ENCODE results near the gene CLEC4F.

CLEC4F gene

GRCh38 chr2:70789304-70790135 is 30.9 kb downstream of the CLEC4F start:
- peak; percentile 58 for TF ChIP-seq CTCF (IDR thresholded peaks at IDR 0.05; ENCODE audit: low read depth, low read length)
- no peak for DNase-seq (ENCODE audit: extremely low read depth, low read depth)

- TF ChIP-seq CTCF (IDR thresholded peaks at IDR 0.05; ENCODE audit: low read depth, low read length), result peak; percentile 24
- DNase-seq (ENCODE audit: extremely low read depth, low read depth), result no peak
These were observed 35.1 kb downstream of the CLEC4F start for GRCh38 chr2:70785137-70785911.

GRCh38 chr2:70784320-70784719 is 36.1 kb downstream of the CLEC4F start:
- TF ChIP-seq CTCF (IDR thresholded peaks at IDR 0.05; ENCODE audit: low read depth, low read length), result no peak
- DNase-seq (ENCODE audit: extremely low read depth, low read depth), result no peak

- no peak for TF ChIP-seq CTCF (IDR thresholded peaks at IDR 0.05; ENCODE audit: low read depth, low read length)
- no peak for DNase-seq (ENCODE audit: extremely low read depth, low read depth)
These were observed 40.4 kb downstream of the CLEC4F start for GRCh38 chr2:70779911-70780545.

- DNase-seq (ENCODE audit: extremely low read depth, low read depth), result no peak
- TF ChIP-seq CTCF (IDR thresholded peaks at IDR 0.05; ENCODE audit: low read depth, low read length), result no peak
These were observed 40.9 kb downstream of the CLEC4F start for GRCh38 chr2:70779491-70779890.

- DNase-seq (ENCODE audit: extremely low read depth, low read depth), result no peak
These were observed 41.7 kb downstream of the CLEC4F start for GRCh38 chr2:70778676-70779075.

More at GRCh38 chr2:70778676-70779075, 41.7 kb downstream of the CLEC4F start:
- TF ChIP-seq CTCF (IDR thresholded peaks at IDR 0.05; ENCODE audit: low read depth, low read length), result no peak

All from AG09319 (cell line).